ENCODE data around the gene HIVEP3. TPM values are rescaled to one million over a fixed set of nuclear protein-coding genes. Genes with fewer than 3 reads are reported as not detected.
A peak's percentile ranks its signal among the peaks of the same experiment; 100 is the strongest.

Gene HIVEP3
- total and polyA plus RNA-seq, 4 donors: 3.0 to 9.4 (median 7.8) TPM

GRCh38 chr1:41537788-41538351, 380.9 kb downstream of the HIVEP3 start:
- no peaks in the 10 kb centered on the region for H3K9me3 ChIP-seq (ENCODE audit: control insufficient read depth, insufficient read depth, low read length)
- WGBS (ENCODE audit: insufficient coverage): 33% methylated on average over 10 of the region's 10 CpGs
- peak in 2 of 6 donors; percentile 28 to 75 for DNase-seq (ENCODE audit: low read depth in 4 of 6, low spot score in 6 of 6)
- peaks cover 19% of the 10 kb centered on the region for H3K4me1 ChIP-seq (ENCODE audit: control insufficient read depth, insufficient read depth, low read length)
- no peak overlapping the region for H3K4me3 ChIP-seq (ENCODE audit: low read depth, low read length)
- no peak overlapping the region for H3K27ac ChIP-seq (ENCODE audit: low read depth, low read length)
- H3K27me3 ChIP-seq (ENCODE audit: control insufficient read depth, insufficient read depth, low read length): no peaks in the 10 kb centered on the region
- H3K36me3 ChIP-seq (ENCODE audit: control insufficient read depth, insufficient read depth, low read length): no peaks in the 10 kb centered on the region

- no peak overlapping the region for H3K27ac ChIP-seq (ENCODE audit: low read depth, low read length)
- 31% methylated on average over 6 of the region's 6 CpGs for WGBS (ENCODE audit: insufficient coverage)
- no peak overlapping the region for H3K4me3 ChIP-seq (ENCODE audit: low read depth, low read length)
- no peaks in the 10 kb centered on the region for H3K27me3 ChIP-seq (ENCODE audit: control insufficient read depth, insufficient read depth, low read length)
- peaks cover 19% of the 10 kb centered on the region for H3K4me1 ChIP-seq (ENCODE audit: control insufficient read depth, insufficient read depth, low read length)
- no peaks in the 10 kb centered on the region for H3K36me3 ChIP-seq (ENCODE audit: control insufficient read depth, insufficient read depth, low read length)
- DNase-seq (ENCODE audit: low read depth in 4 of 6, low spot score in 6 of 6): peak in 1 of 6 donors; percentile 23
- H3K9me3 ChIP-seq (ENCODE audit: control insufficient read depth, insufficient read depth, low read length): no peaks in the 10 kb centered on the region
Observed at GRCh38 chr1:41537251-41537650, 381.5 kb downstream of the HIVEP3 start.

GRCh38 chr1:41536361-41536802, 382.3 kb downstream of the HIVEP3 start:
- H3K27me3 ChIP-seq (ENCODE audit: control insufficient read depth, insufficient read depth, low read length): no peaks in the 10 kb centered on the region
- no peak overlapping the region for H3K27ac ChIP-seq (ENCODE audit: low read depth, low read length)
- H3K4me3 ChIP-seq (ENCODE audit: low read depth, low read length): no peak overlapping the region
- DNase-seq (ENCODE audit: low read depth in 4 of 6, low spot score in 6 of 6): no peak
- 88% methylated on average over 1 of the region's 4 CpGs for WGBS (ENCODE audit: insufficient coverage)
- H3K36me3 ChIP-seq (ENCODE audit: control insufficient read depth, insufficient read depth, low read length): no peaks in the 10 kb centered on the region
- H3K9me3 ChIP-seq (ENCODE audit: control insufficient read depth, insufficient read depth, low read length): no peaks in the 10 kb centered on the region
- H3K4me1 ChIP-seq (ENCODE audit: control insufficient read depth, insufficient read depth, low read length): peaks cover 19% of the 10 kb centered on the region

GRCh38 chr1:41535716-41536115, 383.0 kb downstream of the HIVEP3 start:
- DNase-seq (ENCODE audit: low read depth in 4 of 6, low spot score in 6 of 6): no peak
- H3K4me3 ChIP-seq (ENCODE audit: low read depth, low read length): no peak overlapping the region
- no peaks in the 10 kb centered on the region for H3K27me3 ChIP-seq (ENCODE audit: control insufficient read depth, insufficient read depth, low read length)
- H3K27ac ChIP-seq (ENCODE audit: low read depth, low read length): no peak overlapping the region
- no peaks in the 10 kb centered on the region for H3K36me3 ChIP-seq (ENCODE audit: control insufficient read depth, insufficient read depth, low read length)
- peaks cover 19% of the 10 kb centered on the region for H3K4me1 ChIP-seq (ENCODE audit: control insufficient read depth, insufficient read depth, low read length)
- WGBS (ENCODE audit: insufficient coverage): 94% methylated on average over 5 of the region's 5 CpGs
- no peaks in the 10 kb centered on the region for H3K9me3 ChIP-seq (ENCODE audit: control insufficient read depth, insufficient read depth, low read length)

- H3K27ac ChIP-seq (ENCODE audit: low read depth, low read length): no peak overlapping the region
- no peaks in the 10 kb centered on the region for H3K27me3 ChIP-seq (ENCODE audit: control insufficient read depth, insufficient read depth, low read length)
- H3K4me3 ChIP-seq (ENCODE audit: low read depth, low read length): no peak overlapping the region
- no peaks in the 10 kb centered on the region for H3K9me3 ChIP-seq (ENCODE audit: control insufficient read depth, insufficient read depth, low read length)
- WGBS (ENCODE audit: insufficient coverage): 98% methylated on average over 4 of the region's 6 CpGs
- H3K36me3 ChIP-seq (ENCODE audit: control insufficient read depth, insufficient read depth, low read length): no peaks in the 10 kb centered on the region
- no peak for DNase-seq (ENCODE audit: low read depth in 4 of 6, low spot score in 6 of 6)
- H3K4me1 ChIP-seq (ENCODE audit: control insufficient read depth, insufficient read depth, low read length): peaks cover 19% of the 10 kb centered on the region
Observed at GRCh38 chr1:41535276-41535675, 383.4 kb downstream of the HIVEP3 start.

- DNase-seq (ENCODE audit: low read depth in 4 of 6, low spot score in 6 of 6): no peak
- H3K27ac ChIP-seq (ENCODE audit: low read depth, low read length): no peak overlapping the region
- no peaks in the 10 kb centered on the region for H3K9me3 ChIP-seq (ENCODE audit: control insufficient read depth, insufficient read depth, low read length)
- no peaks in the 10 kb centered on the region for H3K27me3 ChIP-seq (ENCODE audit: control insufficient read depth, insufficient read depth, low read length)
- no peaks in the 10 kb centered on the region for H3K36me3 ChIP-seq (ENCODE audit: control insufficient read depth, insufficient read depth, low read length)
- WGBS (ENCODE audit: insufficient coverage): 90% methylated on average over 16 of the region's 17 CpGs
- peaks cover 19% of the 10 kb centered on the region for H3K4me1 ChIP-seq (ENCODE audit: control insufficient read depth, insufficient read depth, low read length)
- no peak overlapping the region for H3K4me3 ChIP-seq (ENCODE audit: low read depth, low read length)
Observed at GRCh38 chr1:41534181-41535076, 384.3 kb downstream of the HIVEP3 start.

- H3K27ac ChIP-seq (ENCODE audit: low read depth, low read length): no peak overlapping the region
- H3K9me3 ChIP-seq (ENCODE audit: control insufficient read depth, insufficient read depth, low read length): no peaks in the 10 kb centered on the region
- H3K36me3 ChIP-seq (ENCODE audit: control insufficient read depth, insufficient read depth, low read length): no peaks in the 10 kb centered on the region
- no peak for DNase-seq (ENCODE audit: low read depth in 4 of 6, low spot score in 6 of 6)
- no peak overlapping the region for H3K4me3 ChIP-seq (ENCODE audit: low read depth, low read length)
- H3K27me3 ChIP-seq (ENCODE audit: control insufficient read depth, insufficient read depth, low read length): no peaks in the 10 kb centered on the region
- H3K4me1 ChIP-seq (ENCODE audit: control insufficient read depth, insufficient read depth, low read length): peaks cover 17% of the 10 kb centered on the region
- WGBS (ENCODE audit: insufficient coverage): 86% methylated on average over 5 of the region's 5 CpGs
Observed at GRCh38 chr1:41533731-41534080, 385.0 kb downstream of the HIVEP3 start.

GRCh38 chr1:41533016-41533730, 385.5 kb downstream of the HIVEP3 start:
- H3K4me3 ChIP-seq (ENCODE audit: low read depth, low read length): no peak overlapping the region
- no peaks in the 10 kb centered on the region for H3K36me3 ChIP-seq (ENCODE audit: control insufficient read depth, insufficient read depth, low read length)
- H3K27ac ChIP-seq (ENCODE audit: low read depth, low read length): no peak overlapping the region
- peaks cover 12% of the 10 kb centered on the region for H3K4me1 ChIP-seq (ENCODE audit: control insufficient read depth, insufficient read depth, low read length)
- H3K27me3 ChIP-seq (ENCODE audit: control insufficient read depth, insufficient read depth, low read length): no peaks in the 10 kb centered on the region
- DNase-seq (ENCODE audit: low read depth in 4 of 6, low spot score in 6 of 6): no peak
- WGBS (ENCODE audit: insufficient coverage): 85% methylated on average over 12 of the region's 12 CpGs
- H3K9me3 ChIP-seq (ENCODE audit: control insufficient read depth, insufficient read depth, low read length): no peaks in the 10 kb centered on the region

GRCh38 chr1:41532206-41532975, 386.3 kb downstream of the HIVEP3 start:
- no peak overlapping the region for H3K4me3 ChIP-seq (ENCODE audit: low read depth, low read length)
- 91% methylated on average over 8 of the region's 8 CpGs for WGBS (ENCODE audit: insufficient coverage)
- H3K27me3 ChIP-seq (ENCODE audit: control insufficient read depth, insufficient read depth, low read length): no peaks in the 10 kb centered on the region
- DNase-seq (ENCODE audit: low read depth in 4 of 6, low spot score in 6 of 6): no peak
- no peak overlapping the region for H3K27ac ChIP-seq (ENCODE audit: low read depth, low read length)
- no peaks in the 10 kb centered on the region for H3K9me3 ChIP-seq (ENCODE audit: control insufficient read depth, insufficient read depth, low read length)
- H3K36me3 ChIP-seq (ENCODE audit: control insufficient read depth, insufficient read depth, low read length): no peaks in the 10 kb centered on the region
- H3K4me1 ChIP-seq (ENCODE audit: control insufficient read depth, insufficient read depth, low read length): peaks cover 4% of the 10 kb centered on the region
